H1 (cell line): ENCODE results near the gene NUAK1. TPM values are rescaled to one million over a fixed set of nuclear protein-coding genes. Genes with fewer than 3 reads are reported as not detected.

Experiments
- CHD7 ChIP-seq: fragments of 300-600 bp; sonication (generic); IDR thresholded peaks from 2 replicates; pipeline ENCODE4 v1.7.1; 2012; ENCODE audit warnings: low read length, moderate library complexity, mild to moderate bottlenecking, inconsistent platforms; ENCODE audit not compliant: insufficient replicate concordance
- EGR1 ChIP-seq: IDR thresholded peaks from 2 replicates; pipeline ENCODE4 v1.6.1; 2011; ENCODE audit warnings: low read depth, low read length, borderline replicate concordance
- JUN ChIP-seq: IDR thresholded peaks from 2 replicates; pipeline ENCODE4 v1.6.1; 2011; ENCODE audit warnings: low read depth, mild to moderate bottlenecking, improper control_type of control experiment, low read length
- KDM5A ChIP-seq: fragments of 200-600 bp; IDR thresholded peaks from 2 replicates; pipeline ENCODE4 v1.7.1; 2012; ENCODE audit warnings: mild to moderate bottlenecking, low read length, inconsistent platforms, mixed read lengths
- SAP30 ChIP-seq: fragments of 300-600 bp; sonication (generic); IDR thresholded peaks from 2 replicates; pipeline ENCODE4 v1.7.1; 2012; ENCODE audit warnings: low read length, moderate library complexity, mild to moderate bottlenecking, inconsistent platforms; ENCODE audit not compliant: insufficient read depth, insufficient replicate concordance
- SIX5 ChIP-seq: IDR thresholded peaks from 2 replicates; pipeline ENCODE4 v1.6.1; 2011; ENCODE audit warnings: mild to moderate bottlenecking, low read depth, low read length
- SRF ChIP-seq: IDR thresholded peaks from 2 replicates; pipeline ENCODE4 v1.6.1; 2011; ENCODE audit warnings: mild to moderate bottlenecking, low read depth, low read length, moderate library complexity
- TBP ChIP-seq: IDR thresholded peaks from 2 replicates; pipeline ENCODE4 v1.6.1; 2011; ENCODE audit warnings: low read depth, low read length, improper control_type of control experiment
- TEAD4 ChIP-seq: IDR thresholded peaks from 2 replicates; pipeline ENCODE4 v1.6.1; 2012; ENCODE audit warnings: low read depth, low read length, inconsistent platforms, mixed read lengths
- polyA plus RNA-seq, 7 experiments: library from polyadenylated mRNA; depleted of rRNA in 3 of 7; stranded (reverse) in 5 of 7; unstranded in 2 of 7; fragments of >200 nt in 5 of 7; fragments of 200-250 nt in 2 of 7; gene quantifications; 1 replicate in 5 of 7; 2 replicates in 1 of 7; 4 replicates in 1 of 7; pipeline versions ENCODE4 v1.2.1 to v1.2.3, GENCODE V29; 2011 to 2013; ENCODE audit warnings: missing spikeins in 2 of 7, mixed read lengths in 2 of 7
- total RNA-seq: library from RNA; stranded (reverse); fragmentation: NEBNext Ultra II Directional; extraction: Animal tissue kit (Norgen Biotek cat#: 25700); gene quantifications from 2 replicates; pipeline ENCODE4 v1.2.1, GENCODE V29; 2021

The NUAK1 gene
- total and polyA plus RNA-seq, 2 of the 8 experiments (the other 6 are each of a cell fraction or from before 2014, with no cell fraction given): 6.7 to 18.2 TPM

GRCh38 chr12:106030210-106031071 is 108.3 kb downstream of the NUAK1 start (continued):
- TF ChIP-seq CHD7 (no peak), KDM5A (no peak), JUN (no peak), TBP (no peak), SIX5 (no peak), SAP30 (no peak), TEAD4 (no peak), EGR1 (no peak), SRF (no peak)
